HepG2 (cell line): ENCODE measurements around the gene BTBD19. TPM values are rescaled to one million over a fixed set of nuclear protein-coding genes. Genes with fewer than 3 reads are reported as not detected.

Experiments used
- ERF ChIP-seq: IDR thresholded peaks from 2 replicates; pipeline ENCODE4 v1.6.1; 2018; ENCODE audit warnings: missing biosample characterization, missing genetic modification reagents
- JUNB ChIP-seq: sonication (generic); formaldehyde crosslinking; IDR thresholded peaks from 2 replicates; pipeline ENCODE4 v1.8.0; 2022; ENCODE audit warnings: missing genetic modification reagents, mild to moderate bottlenecking, borderline replicate concordance
- NR2F6 ChIP-seq, 2 experiments: IDR thresholded peaks; 2 replicates each; pipeline ENCODE4 v1.6.1; 2016; ENCODE audit warnings: antibody characterized with exemption in 1 of 2, mild to moderate bottlenecking in 1 of 2
- ZKSCAN8 ChIP-seq: IDR thresholded peaks from 2 replicates; pipeline ENCODE4 v1.6.1; 2016; ENCODE audit warnings: borderline replicate concordance, missing genetic modification reagents, missing compliant biosample characterization
- ZNF124 ChIP-seq: sonication (generic); formaldehyde crosslinking; IDR thresholded peaks from 2 replicates; pipeline ENCODE4 v1.4.0; 2020; ENCODE audit warnings: missing genetic modification reagents
- ZNF879 ChIP-seq: sonication (generic); formaldehyde crosslinking; IDR thresholded peaks from 2 replicates; pipeline ENCODE4 v1.8.1; 2023; ENCODE audit warnings: missing genetic modification reagents
- polyA plus RNA-seq, 8 experiments: library from polyadenylated mRNA; depleted of rRNA in 3 of 8; stranded (reverse) in 7 of 8; unstranded in 1 of 8; fragments of >200 nt; fragmentation: Illumina TruSeq in 4 of 8; extraction: Trizol in 4 of 8; gene quantifications; 2 replicates each; pipeline versions ENCODE4 v1.2.1 to v1.2.3, GENCODE V29; 2011 to 2016; ENCODE audit warnings: low read depth in 4 of 8, missing spikeins in 1 of 8, mixed read lengths in 1 of 8; ENCODE audit not compliant: insufficient read depth in 1 of 8
- total RNA-seq, 5 experiments: library from RNA; depleted of rRNA; stranded (reverse); fragments of >200 nt; fragmentation: Illumina TruSeq; extraction: Trizol; gene quantifications; 2 replicates each; pipeline ENCODE4 v1.2.3, GENCODE V29; 2016; ENCODE audit warnings: low read depth in 1 of 5
- TF ChIP-seq, protein P1 (sequence below): sonication (generic); formaldehyde crosslinking; conservative IDR thresholded peaks from 2 replicates; pipeline ENCODE4 v1.4.0; 2020; ENCODE audit warnings: mild to moderate bottlenecking, missing genetic modification reagents, moderate library complexity
- TF ChIP-seq, protein P2 (sequence below): sonication (generic); formaldehyde crosslinking; IDR thresholded peaks from 2 replicates; pipeline ENCODE4 v1.5.0; 2020; ENCODE audit warnings: missing genetic modification reagents, mild to moderate bottlenecking, borderline replicate concordance
- TF ChIP-seq, protein P3 (sequence below), 2 experiments: fragments of 450-650 bp in 1 of 2; sonication (generic) in 1 of 2; formaldehyde crosslinking in 1 of 2; IDR thresholded peaks; 2 replicates each; pipeline versions ENCODE4 v1.6.1 to v1.8.0; 2016 to 2022; ENCODE audit warnings: antibody characterized with exemption in 1 of 2, mild to moderate bottlenecking in 1 of 2, missing genetic modification reagents in 1 of 2
- TF ChIP-seq, protein P4 (sequence below): sonication (generic); formaldehyde crosslinking; IDR thresholded peaks from 2 replicates; pipeline ENCODE4 v1.5.1; 2020; ENCODE audit warnings: missing genetic modification reagents, mild to moderate bottlenecking, borderline replicate concordance

BTBD19 gene
- total and polyA plus RNA-seq, 2 of the 13 experiments (the other 11 are each of a cell fraction or from before 2014, with no cell fraction given): 2.7 to 6.7 TPM

DNA sequence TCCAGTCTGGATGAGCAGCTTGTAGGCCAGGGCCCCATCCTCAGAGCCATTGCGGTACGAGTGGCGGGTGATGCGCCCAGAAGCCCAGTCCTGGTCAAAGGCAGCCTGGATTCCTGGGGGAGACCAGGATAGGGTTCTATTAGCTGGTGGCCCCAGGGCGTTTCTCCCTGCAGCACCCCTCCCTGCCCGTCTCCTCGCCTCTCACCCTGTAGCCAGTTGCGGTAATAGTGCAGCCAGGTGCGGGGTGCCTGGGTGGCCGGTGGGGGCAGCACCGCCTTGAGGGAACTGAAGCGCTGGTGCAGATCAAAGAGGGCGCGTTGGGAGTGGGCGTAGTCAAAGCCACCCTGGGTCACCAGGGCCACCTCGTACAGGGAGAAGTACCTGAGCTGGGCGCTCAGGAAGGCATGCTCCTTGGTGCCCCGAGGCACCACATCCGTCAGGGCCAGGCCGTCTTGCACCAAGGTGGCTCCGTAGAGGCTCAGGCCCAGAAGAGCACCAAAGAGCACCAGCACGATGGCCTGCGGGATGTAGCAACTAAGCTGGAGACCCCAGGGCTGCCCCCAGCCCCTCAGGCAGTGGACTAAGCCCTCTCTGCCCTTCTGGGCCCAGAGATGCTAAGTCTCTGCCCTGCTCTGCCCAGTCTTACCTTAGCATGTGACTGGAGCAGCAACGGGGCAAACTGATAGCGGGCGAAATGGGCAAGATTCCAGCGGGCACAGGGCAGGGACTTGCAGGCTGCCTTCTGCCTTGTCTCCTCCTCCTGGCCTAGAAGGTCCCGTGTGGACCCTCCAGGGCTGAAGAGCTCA lies 19.1 kb downstream of the BTBD19 start (continued):
- TF ChIP-seq, protein P1, sequence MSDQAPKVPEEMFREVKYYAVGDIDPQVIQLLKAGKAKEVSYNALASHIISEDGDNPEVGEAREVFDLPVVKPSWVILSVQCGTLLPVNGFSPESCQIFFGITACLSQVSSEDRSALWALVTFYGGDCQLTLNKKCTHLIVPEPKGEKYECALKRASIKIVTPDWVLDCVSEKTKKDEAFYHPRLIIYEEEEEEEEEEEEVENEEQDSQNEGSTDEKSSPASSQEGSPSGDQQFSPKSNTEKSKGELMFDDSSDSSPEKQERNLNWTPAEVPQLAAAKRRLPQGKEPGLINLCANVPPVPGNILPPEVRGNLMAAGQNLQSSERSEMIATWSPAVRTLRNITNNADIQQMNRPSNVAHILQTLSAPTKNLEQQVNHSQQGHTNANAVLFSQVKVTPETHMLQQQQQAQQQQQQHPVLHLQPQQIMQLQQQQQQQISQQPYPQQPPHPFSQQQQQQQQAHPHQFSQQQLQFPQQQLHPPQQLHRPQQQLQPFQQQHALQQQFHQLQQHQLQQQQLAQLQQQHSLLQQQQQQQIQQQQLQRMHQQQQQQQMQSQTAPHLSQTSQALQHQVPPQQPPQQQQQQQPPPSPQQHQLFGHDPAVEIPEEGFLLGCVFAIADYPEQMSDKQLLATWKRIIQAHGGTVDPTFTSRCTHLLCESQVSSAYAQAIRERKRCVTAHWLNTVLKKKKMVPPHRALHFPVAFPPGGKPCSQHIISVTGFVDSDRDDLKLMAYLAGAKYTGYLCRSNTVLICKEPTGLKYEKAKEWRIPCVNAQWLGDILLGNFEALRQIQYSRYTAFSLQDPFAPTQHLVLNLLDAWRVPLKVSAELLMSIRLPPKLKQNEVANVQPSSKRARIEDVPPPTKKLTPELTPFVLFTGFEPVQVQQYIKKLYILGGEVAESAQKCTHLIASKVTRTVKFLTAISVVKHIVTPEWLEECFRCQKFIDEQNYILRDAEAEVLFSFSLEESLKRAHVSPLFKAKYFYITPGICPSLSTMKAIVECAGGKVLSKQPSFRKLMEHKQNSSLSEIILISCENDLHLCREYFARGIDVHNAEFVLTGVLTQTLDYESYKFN (CRISPR knock-in tag): peak; percentile 21; the same call in 1 of the 2 replicates
- TF ChIP-seq JUNB (no peak), NR2F6 (IDR thresholded peaks at IDR 0.05) (peak; percentile 50; the same call in 1 of the 2 replicates), NR2F6 (CRISPR knock-in tag; IDR thresholded peaks at IDR 0.05) (peak; percentile 76), ZNF124 (CRISPR knock-in tag) (no peak), ZKSCAN8 (no peak), ERF (CRISPR knock-in tag) (peak; percentile 60; the same call in 1 of the 2 replicates), ZNF879 (no peak)
- TF ChIP-seq, protein P2, sequence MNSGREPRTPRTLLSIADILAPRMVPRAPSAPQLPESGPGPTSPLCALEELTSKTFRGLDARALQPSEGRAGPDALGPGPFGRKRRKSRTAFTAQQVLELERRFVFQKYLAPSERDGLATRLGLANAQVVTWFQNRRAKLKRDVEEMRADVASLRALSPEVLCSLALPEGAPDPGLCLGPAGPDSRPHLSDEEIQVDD (CRISPR knock-in tag): 0 out of 2 replicates have a peak, but pooled peaks have one; percentile 29
- TF ChIP-seq, protein P3, sequence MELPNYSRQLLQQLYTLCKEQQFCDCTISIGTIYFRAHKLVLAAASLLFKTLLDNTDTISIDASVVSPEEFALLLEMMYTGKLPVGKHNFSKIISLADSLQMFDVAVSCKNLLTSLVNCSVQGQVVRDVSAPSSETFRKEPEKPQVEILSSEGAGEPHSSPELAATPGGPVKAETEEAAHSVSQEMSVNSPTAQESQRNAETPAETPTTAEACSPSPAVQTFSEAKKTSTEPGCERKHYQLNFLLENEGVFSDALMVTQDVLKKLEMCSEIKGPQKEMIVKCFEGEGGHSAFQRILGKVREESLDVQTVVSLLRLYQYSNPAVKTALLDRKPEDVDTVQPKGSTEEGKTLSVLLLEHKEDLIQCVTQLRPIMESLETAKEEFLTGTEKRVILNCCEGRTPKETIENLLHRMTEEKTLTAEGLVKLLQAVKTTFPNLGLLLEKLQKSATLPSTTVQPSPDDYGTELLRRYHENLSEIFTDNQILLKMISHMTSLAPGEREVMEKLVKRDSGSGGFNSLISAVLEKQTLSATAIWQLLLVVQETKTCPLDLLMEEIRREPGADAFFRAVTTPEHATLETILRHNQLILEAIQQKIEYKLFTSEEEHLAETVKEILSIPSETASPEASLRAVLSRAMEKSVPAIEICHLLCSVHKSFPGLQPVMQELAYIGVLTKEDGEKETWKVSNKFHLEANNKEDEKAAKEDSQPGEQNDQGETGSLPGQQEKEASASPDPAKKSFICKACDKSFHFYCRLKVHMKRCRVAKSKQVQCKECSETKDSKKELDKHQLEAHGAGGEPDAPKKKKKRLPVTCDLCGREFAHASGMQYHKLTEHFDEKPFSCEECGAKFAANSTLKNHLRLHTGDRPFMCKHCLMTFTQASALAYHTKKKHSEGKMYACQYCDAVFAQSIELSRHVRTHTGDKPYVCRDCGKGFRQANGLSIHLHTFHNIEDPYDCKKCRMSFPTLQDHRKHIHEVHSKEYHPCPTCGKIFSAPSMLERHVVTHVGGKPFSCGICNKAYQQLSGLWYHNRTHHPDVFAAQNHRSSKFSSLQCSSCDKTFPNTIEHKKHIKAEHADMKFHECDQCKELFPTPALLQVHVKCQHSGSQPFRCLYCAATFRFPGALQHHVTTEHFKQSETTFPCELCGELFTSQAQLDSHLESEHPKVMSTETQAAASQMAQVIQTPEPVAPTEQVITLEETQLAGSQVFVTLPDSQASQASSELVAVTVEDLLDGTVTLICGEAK (IDR thresholded peaks at IDR 0.05): no peak
- TF ChIP-seq, protein P3 (CRISPR knock-in tag; IDR thresholded peaks at IDR 0.05): peak; percentile 30; the same call in 1 of the 2 replicates
- TF ChIP-seq, protein P4, sequence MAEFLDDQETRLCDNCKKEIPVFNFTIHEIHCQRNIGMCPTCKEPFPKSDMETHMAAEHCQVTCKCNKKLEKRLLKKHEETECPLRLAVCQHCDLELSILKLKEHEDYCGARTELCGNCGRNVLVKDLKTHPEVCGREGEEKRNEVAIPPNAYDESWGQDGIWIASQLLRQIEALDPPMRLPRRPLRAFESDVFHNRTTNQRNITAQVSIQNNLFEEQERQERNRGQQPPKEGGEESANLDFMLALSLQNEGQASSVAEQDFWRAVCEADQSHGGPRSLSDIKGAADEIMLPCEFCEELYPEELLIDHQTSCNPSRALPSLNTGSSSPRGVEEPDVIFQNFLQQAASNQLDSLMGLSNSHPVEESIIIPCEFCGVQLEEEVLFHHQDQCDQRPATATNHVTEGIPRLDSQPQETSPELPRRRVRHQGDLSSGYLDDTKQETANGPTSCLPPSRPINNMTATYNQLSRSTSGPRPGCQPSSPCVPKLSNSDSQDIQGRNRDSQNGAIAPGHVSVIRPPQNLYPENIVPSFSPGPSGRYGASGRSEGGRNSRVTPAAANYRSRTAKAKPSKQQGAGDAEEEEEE: 0 out of 2 replicates have a peak, but pooled peaks have one; percentile 4
